ENCODE data around the gene SLC7A9.

GRCh38 chr19:32843716-32844245 is 25.8 kb downstream of the SLC7A9 start:
- TF ChIP-seq CTCF (IDR thresholded peaks at IDR 0.05) (no peak), POLR2A (IDR thresholded peaks at IDR 0.05) (no peak)
